ENCODE data around the gene RASAL2.

RASAL2 gene

GRCh38 chr1:178407655-178408054 is 313.8 kb downstream of the RASAL2 start:
- no peak for DNase-seq

- no peak for DNase-seq
These were observed 315.0 kb downstream of the RASAL2 start for GRCh38 chr1:178408871-178409270.

GRCh38 chr1:178409541-178409940 is 315.6 kb downstream of the RASAL2 start:
- DNase-seq: no peak

GRCh38 chr1:178411756-178412399 is 318.0 kb downstream of the RASAL2 start:
- no peak for DNase-seq

GRCh38 chr1:178412400-178412770 is 318.5 kb downstream of the RASAL2 start:
- DNase-seq: no peak

- DNase-seq: no peak
These were observed 324.0 kb downstream of the RASAL2 start for GRCh38 chr1:178417858-178418257.

- no peak for DNase-seq
These were observed 324.5 kb downstream of the RASAL2 start for GRCh38 chr1:178418284-178418955.

- DNase-seq: no peak
These were observed 340.5 kb downstream of the RASAL2 start for GRCh38 chr1:178434360-178434759.

GRCh38 chr1:178434899-178435435 is 341.1 kb downstream of the RASAL2 start:
- DNase-seq: no peak

GRCh38 chr1:178436899-178437298 is 343.0 kb downstream of the RASAL2 start:
- DNase-seq: no peak

- DNase-seq: no peak
These were observed 344.5 kb downstream of the RASAL2 start for GRCh38 chr1:178438432-178438831.

GRCh38 chr1:178442925-178443324 is 349.0 kb downstream of the RASAL2 start:
- DNase-seq: no peak

GRCh38 chr1:178450871-178451270 is 357.0 kb downstream of the RASAL2 start:
- no peak for DNase-seq

- DNase-seq: no peak
These were observed 357.6 kb downstream of the RASAL2 start for GRCh38 chr1:178451529-178451928.

GRCh38 chr1:178452013-178452412 is 358.1 kb downstream of the RASAL2 start:
- DNase-seq: no peak

- DNase-seq: no peak
These were observed 362.6 kb downstream of the RASAL2 start for GRCh38 chr1:178456472-178456871.

GRCh38 chr1:178457651-178458050 is 363.7 kb downstream of the RASAL2 start:
- no peak for DNase-seq

GRCh38 chr1:178458203-178458602 is 364.3 kb downstream of the RASAL2 start:
- DNase-seq: no peak

- no peak for DNase-seq
These were observed 367.2 kb downstream of the RASAL2 start for GRCh38 chr1:178461104-178461503.

GRCh38 chr1:178461701-178462100 is 367.8 kb downstream of the RASAL2 start:
- DNase-seq: no peak

- DNase-seq: no peak
These were observed 370.2 kb downstream of the RASAL2 start for GRCh38 chr1:178464141-178464540.

GRCh38 chr1:178464566-178464965 is 370.7 kb downstream of the RASAL2 start:
- DNase-seq: no peak

GRCh38 chr1:178465011-178465410 is 371.1 kb downstream of the RASAL2 start:
- no peak for DNase-seq

- no peak for DNase-seq
These were observed 373.9 kb downstream of the RASAL2 start for GRCh38 chr1:178467837-178468236.

All from cortex of kidney (tissue), 1 donor.